K562 (cell line): ENCODE results near the gene ZNF433. TPM values are rescaled to one million over a fixed set of nuclear protein-coding genes. Genes with fewer than 3 reads are reported as not detected.

Source experiments
- ATAC-seq: fragments of 200-7000 bp; cut with Tn5 transposase; 3 replicates; pipeline ENCODE4 v1.9.1; 2020; ENCODE audit warnings: moderate library complexity
- BruUV-seq: library from RNA; stranded (reverse); fragments of 400-500 nt; replicated peaks from 2 replicates; lab custom pipeline; 2021; lab: Mats Ljungman, UMichigan
- CTCF ChIA-PET: fragments of 300-600 bp; formaldehyde crosslinking; extraction: SDS; loops from one replicate; lab custom pipeline; 2021; ENCODE audit warnings: low intra/inter-chr PET ratio; lab: Yijun Ruan, JAX
- POLR2A ChIA-PET: fragments of 300-600, 350-650 bp; sonication (Branson Sonifier 250); formaldehyde crosslinking; extraction: SDS; loops from one replicate; lab custom pipeline; 2021; ENCODE audit warnings: antibody characterized with exemption, inconsistent platforms; lab: Yijun Ruan, JAX
- DNase-seq, 4 experiments: peaks; one replicate each; pipeline versions ENCODE4 v3.0.0 to v3.0.0-alpha.2; 2011 to 2018; ENCODE audit warnings: low spot score in 3 of 4, mixed read lengths in 3 of 4; ENCODE audit errors: extremely low read depth in 1 of 4
- FAIRE-seq: peaks from 2 replicates; lab custom pipeline; 2011; peaks lifted over from hg19 to GRCh38; lab: Jason Lieb, UNC
- H2AFZ ChIP-seq: 2 replicates; pipeline ENCODE4 v1.6.0; 2011; ENCODE audit warnings: low read depth, low read length, control low read depth, inconsistent platforms
- H3K27ac ChIP-seq: fragments of 200-600 bp; 3 replicates; pipeline ENCODE4 v1.8.0; 2011; ENCODE audit warnings: low read depth, mild to moderate bottlenecking, control low read depth, inconsistent platforms, low read length, moderate library complexity, mixed read lengths; ENCODE audit errors: extremely low read depth
- H3K27me3 ChIP-seq, 2 experiments: fragments of 300-600 bp in 1 of 2; 2 replicates in 1 of 2; 3 replicates in 1 of 2; pipeline versions ENCODE4 v1.6.0 to v1.8.0; 2011; ENCODE audit warnings: inconsistent platforms in 2 of 2, low read length in 2 of 2, mild to moderate bottlenecking in 1 of 2, mixed read lengths in 1 of 2, moderate library complexity in 1 of 2; ENCODE audit not compliant: control insufficient read depth in 2 of 2, insufficient read depth in 2 of 2
- H3K36me3 ChIP-seq: fragments of 300-600 bp; 3 replicates; pipeline ENCODE4 v1.8.0; 2011; ENCODE audit warnings: mild to moderate bottlenecking, low read length, inconsistent platforms; ENCODE audit not compliant: control insufficient read depth, insufficient read depth
- H3K4me1 ChIP-seq, 2 experiments: fragments of 200-600 bp in 1 of 2; replicated peaks in 1 of 2; 2 replicates in 1 of 2; 3 replicates in 1 of 2; pipeline versions ENCODE4 v1.5.1 to v1.8.0; 2011; ENCODE audit warnings: inconsistent platforms in 2 of 2, low read length in 2 of 2, mild to moderate bottlenecking in 1 of 2, mixed read lengths in 1 of 2, moderate library complexity in 1 of 2; ENCODE audit not compliant: control insufficient read depth in 2 of 2, insufficient read depth in 2 of 2
- H3K4me2 ChIP-seq: 2 replicates; pipeline ENCODE4 v1.6.1; 2011; ENCODE audit warnings: low read length, control low read depth, inconsistent platforms, mixed read lengths; ENCODE audit not compliant: insufficient read depth
- H3K4me3 ChIP-seq: fragments of 200-600 bp; sonication (generic), shearing (Covaris generic); 2 replicates; pipeline ENCODE4 v1.5.1; 2016; ENCODE audit warnings: control low read depth, inconsistent platforms
- H3K79me2 ChIP-seq: fragments of 200-600 bp; 3 replicates; pipeline ENCODE4 v1.8.0; 2011; ENCODE audit warnings: low read length, inconsistent platforms; ENCODE audit not compliant: control insufficient read depth, insufficient read depth
- H3K9ac ChIP-seq, 2 experiments: 2 replicates each; pipeline versions ENCODE4 v1.6.0 to v1.6.1; 2011; ENCODE audit warnings: low read depth in 2 of 2, low read length in 2 of 2, control low read depth in 1 of 2, inconsistent platforms in 1 of 2, mild to moderate bottlenecking in 1 of 2, mixed read lengths in 1 of 2; ENCODE audit not compliant: insufficient read depth in 1 of 2
- H3K9me1 ChIP-seq: one replicate; pipeline ENCODE4 v1.6.0; 2011; ENCODE audit warnings: inconsistent platforms, mild to moderate bottlenecking, low read length, moderate library complexity; ENCODE audit not compliant: control insufficient read depth, insufficient read depth
- H3K9me3 ChIP-seq: replicated peaks from 2 replicates; pipeline ENCODE4 v1.5.1; 2011; ENCODE audit warnings: low read depth, low read length, inconsistent platforms; ENCODE audit not compliant: control insufficient read depth, insufficient read depth
- H4K20me1 ChIP-seq: replicated peaks from 2 replicates; pipeline ENCODE4 v1.6.1; 2011; ENCODE audit warnings: low read length, inconsistent platforms, mixed read lengths; ENCODE audit not compliant: control insufficient read depth, insufficient read depth
- ASH1L ChIP-seq: fragments of 450-650 bp; IDR thresholded peaks from 2 replicates; pipeline ENCODE4 v1.6.1; 2018; ENCODE audit warnings: borderline replicate concordance, mild to moderate bottlenecking, low read depth; ENCODE audit not compliant: partially characterized antibody
- CBX1 ChIP-seq: sonication (generic); IDR thresholded peaks from 2 replicates; pipeline ENCODE4 v1.6.1; 2016; ENCODE audit warnings: antibody characterized with exemption, low read depth, mild to moderate bottlenecking
- ELK3 ChIP-seq: fragments of 450-650 bp; formaldehyde crosslinking; IDR thresholded peaks from 2 replicates; pipeline ENCODE4 v1.4.0; 2020; ENCODE audit warnings: mild to moderate bottlenecking
- SOX6 ChIP-seq: fragments of 450-650 bp; IDR thresholded peaks from 2 replicates; pipeline ENCODE4 v1.6.1; 2014; ENCODE audit warnings: mild to moderate bottlenecking
- TRIM28 ChIP-seq: fragments of 450-650 bp; IDR thresholded peaks from 2 replicates; pipeline ENCODE4 v1.6.1; 2017
- ZNF274 ChIP-seq: IDR thresholded peaks from 2 replicates; pipeline ENCODE4 v1.6.1; 2011; ENCODE audit warnings: low read depth, mild to moderate bottlenecking, low read length, moderate library complexity, borderline replicate concordance
- ZNF75A ChIP-seq: fragments of 450-650 bp; formaldehyde crosslinking; IDR thresholded peaks from 2 replicates; pipeline ENCODE4 v1.4.0; 2020; ENCODE audit warnings: mild to moderate bottlenecking
- WGBS: fragments of 100-300 bp; shearing (Covaris generic); methylation state at CpG from one replicate; pipeline ENCODE4 v1.1.6; 2016; ENCODE audit warnings: low coverage, mixed read lengths; ENCODE audit not compliant: insufficient coverage; ENCODE audit errors: missing lambda C conversion rate; 5-methylcytosine and 5-hydroxymethylcytosine counted together
- in situ Hi-C: fragments of 300-500 bp; cut with MboI; formaldehyde crosslinking; loops from 4 replicates; pipeline ENCODE4 v1.15.0; 2018; ENCODE audit warnings: inconsistent platforms, mixed read lengths
- intact Hi-C: fragments of 100-400 bp; cut with micrococcal nuclease; formaldehyde crosslinking; loops from 2 replicates; pipeline ENCODE4 v1.14.2; 2022
- polyA plus RNA-seq, 8 experiments: library from polyadenylated mRNA; depleted of rRNA in 4 of 8; stranded (reverse) in 5 of 8; unstranded in 3 of 8; fragments of >200 nt; fragmentation: Nextera tagmentation in 2 of 8; fragmentation: Illumina TruSeq in 1 of 8; extraction: Ambion mirVana in 2 of 8; extraction: Trizol in 1 of 8; gene quantifications; 2 replicates each; pipeline versions ENCODE4 v1.2.1 to v1.2.3, GENCODE V29; 2011 to 2014; ENCODE audit warnings: inconsistent platforms in 1 of 8, missing spikeins in 1 of 8
- total RNA-seq, 7 experiments: library from RNA; depleted of rRNA in 6 of 7; stranded (reverse); fragments of >200 nt in 6 of 7; fragmentation: Illumina TruSeq in 2 of 7; extraction: Trizol in 2 of 7; gene quantifications; 2 replicates each; pipeline versions ENCODE4 v1.2.1 to v1.2.3, GENCODE V29; 2011 to 2021; ENCODE audit warnings: low replicate concordance in 1 of 7
- TF ChIP-seq, protein P1 (sequence below): fragments of 450-650 bp; IDR thresholded peaks from 2 replicates; pipeline ENCODE4 v1.6.1; 2018; ENCODE audit warnings: mild to moderate bottlenecking, low read depth; ENCODE audit not compliant: partially characterized antibody
- TF ChIP-seq, protein P2 (sequence below): sonication (generic); formaldehyde crosslinking; IDR thresholded peaks from 2 replicates; pipeline ENCODE4 v1.8.1; 2023; ENCODE audit warnings: mild to moderate bottlenecking, missing genetic modification reagents

Gene ZNF433
- total and polyA plus RNA-seq, 9 of the 15 experiments (the other 6 are each of a cell fraction or from before 2014, with no cell fraction given): 2.0 to 4.1 (median 2.9) TPM

DNA sequence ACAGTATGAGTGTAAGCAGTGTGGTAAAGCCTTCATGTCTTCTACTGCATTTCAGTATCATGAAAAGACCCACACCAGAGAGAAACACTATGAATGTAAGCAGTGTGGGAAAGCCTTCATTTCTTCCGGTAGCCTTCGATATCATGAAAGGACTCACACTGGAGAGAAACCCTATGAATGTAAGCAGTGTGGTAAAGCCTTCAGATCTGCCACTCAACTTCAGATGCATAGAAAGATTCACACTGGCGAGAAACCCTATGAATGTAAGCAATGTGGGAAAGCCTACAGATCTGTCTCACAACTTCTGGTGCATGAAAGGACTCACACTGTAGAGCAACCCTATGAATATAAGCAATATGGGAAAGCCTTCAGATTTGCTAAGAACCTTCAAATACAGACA, 41.9 kb upstream of the ZNF433 start:
- intact Hi-C loops (no loop called here), in situ Hi-C loops (no loop called here)
- TF ChIP-seq, protein P1, sequence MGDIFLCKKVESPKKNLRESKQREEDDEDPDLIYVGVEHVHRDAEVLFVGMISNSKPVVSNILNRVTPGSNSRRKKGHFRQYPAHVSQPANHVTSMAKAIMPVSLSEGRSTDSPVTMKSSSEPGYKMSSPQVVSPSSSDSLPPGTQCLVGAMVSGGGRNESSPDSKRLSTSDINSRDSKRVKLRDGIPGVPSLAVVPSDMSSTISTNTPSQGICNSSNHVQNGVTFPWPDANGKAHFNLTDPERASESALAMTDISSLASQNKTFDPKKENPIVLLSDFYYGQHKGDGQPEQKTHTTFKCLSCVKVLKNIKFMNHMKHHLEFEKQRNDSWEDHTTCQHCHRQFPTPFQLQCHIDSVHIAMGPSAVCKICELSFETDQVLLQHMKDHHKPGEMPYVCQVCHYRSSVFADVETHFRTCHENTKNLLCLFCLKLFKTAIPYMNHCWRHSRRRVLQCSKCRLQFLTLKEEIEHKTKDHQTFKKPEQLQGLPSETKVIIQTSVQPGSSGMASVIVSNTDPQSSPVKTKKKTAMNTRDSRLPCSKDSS: peak; percentile 53
- TF ChIP-seq SOX6 (0 out of 2 replicates have a peak, but pooled peaks have one; percentile 16), ZNF274 (peak; percentile 82), ZNF75A (CRISPR knock-in tag) (peak; percentile 96), TRIM28 (peak; percentile 72), CBX1 (0 out of 2 replicates have a peak, but pooled peaks have one; percentile 33), ASH1L (no peak), ELK3 (CRISPR knock-in tag) (no peak)
- TF ChIP-seq, protein P2, sequence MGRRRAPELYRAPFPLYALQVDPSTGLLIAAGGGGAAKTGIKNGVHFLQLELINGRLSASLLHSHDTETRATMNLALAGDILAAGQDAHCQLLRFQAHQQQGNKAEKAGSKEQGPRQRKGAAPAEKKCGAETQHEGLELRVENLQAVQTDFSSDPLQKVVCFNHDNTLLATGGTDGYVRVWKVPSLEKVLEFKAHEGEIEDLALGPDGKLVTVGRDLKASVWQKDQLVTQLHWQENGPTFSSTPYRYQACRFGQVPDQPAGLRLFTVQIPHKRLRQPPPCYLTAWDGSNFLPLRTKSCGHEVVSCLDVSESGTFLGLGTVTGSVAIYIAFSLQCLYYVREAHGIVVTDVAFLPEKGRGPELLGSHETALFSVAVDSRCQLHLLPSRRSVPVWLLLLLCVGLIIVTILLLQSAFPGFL (CRISPR knock-in tag): no peak
- no peak for DNase-seq
- Histone ChIP-seq H3K9me1 (no peaks in the 10 kb centered on the region), H4K20me1 (no peaks in the 10 kb centered on the region), H3K4me3 (no peak overlapping the region), H2AFZ (no peak overlapping the region), H3K4me2 (no peak overlapping the region), H3K9ac (no peak overlapping the region), H3K79me2 (no peaks in the 10 kb centered on the region), H3K27ac (no peak overlapping the region), H3K9me3 (peaks cover 38% of the 10 kb centered on the region), H3K36me3 (peaks cover 30% of the 10 kb centered on the region), H3K4me1 (no peaks in the 10 kb centered on the region; a peak in 1 of 5 replicates), H3K27me3 (no peaks in the 10 kb centered on the region)
- FAIRE-seq: no peak
- BruUV-seq: no TSS peak
- ChIA-PET CTCF (no interaction called here), POLR2A (interaction anchor here (0.6 kb wide), 1 partner anchor 58 kb away, joined by 3 read pairs; no protein-coding TSS in a partner anchor)
- WGBS: 35% methylated on average over 3 of the region's 3 CpGs
- ATAC-seq: no peak
